Spinal cord (tissue), 10 donors: ENCODE measurements around the gene FBXO44. TPM values are rescaled to one million over a fixed set of nuclear protein-coding genes. Genes with fewer than 3 reads are reported as not detected.

Experiments
- DNase-seq, 6 donors: peaks; one replicate each; pipeline versions ENCODE4 v3.0.0 to v3.0.0-alpha.2; 2013 to 2015; ENCODE audit warnings: low spot score in 6 of 6, low read depth in 4 of 6
- H3K27ac ChIP-seq: one replicate; pipeline ENCODE4 v1.5.1; 2013; ENCODE audit warnings: low read depth, low read length, control low read depth
- H3K27me3 ChIP-seq: one replicate; pipeline ENCODE4 v1.6.1; 2013; ENCODE audit warnings: low read length; ENCODE audit not compliant: control insufficient read depth, insufficient read depth
- H3K36me3 ChIP-seq: one replicate; pipeline ENCODE4 v1.6.1; 2013; ENCODE audit warnings: low read length; ENCODE audit not compliant: control insufficient read depth, insufficient read depth
- H3K4me1 ChIP-seq: one replicate; pipeline ENCODE4 v1.6.1; 2013; ENCODE audit warnings: low read length; ENCODE audit not compliant: control insufficient read depth, insufficient read depth
- H3K4me3 ChIP-seq: one replicate; pipeline ENCODE4 v1.5.1; 2013; ENCODE audit warnings: low read depth, low read length, control low read depth
- H3K9me3 ChIP-seq: one replicate; pipeline ENCODE4 v1.6.1; 2013; ENCODE audit warnings: low read length; ENCODE audit not compliant: control insufficient read depth, insufficient read depth
- WGBS: methylation state at CpG from one replicate; pipeline ENCODE4 v1.1.5; 2013; ENCODE audit warnings: missing lambda C conversion rate; ENCODE audit not compliant: insufficient coverage; 5-methylcytosine and 5-hydroxymethylcytosine counted together
- polyA plus RNA-seq, 2 donors: library from polyadenylated mRNA; unstranded; fragments of 120-200 nt; gene quantifications; one replicate each; pipeline ENCODE4 v1.2.1, GENCODE V29; 2013; ENCODE audit not compliant: insufficient read length in 2 of 2
- total RNA-seq, 2 donors: library from RNA; depleted of rRNA in 1 of 2; stranded (reverse); fragments of 120-200 nt in 1 of 2; fragments of >200 nt in 1 of 2; gene quantifications; one replicate each; pipeline versions ENCODE4 v1.2.3 to v1.2.4, GENCODE V29; 2013 to 2014
- donor health status: healthy.

Gene FBXO44
- total and polyA plus RNA-seq, 4 donors = 33.3 to 136 (median 79.6) TPM

DNA sequence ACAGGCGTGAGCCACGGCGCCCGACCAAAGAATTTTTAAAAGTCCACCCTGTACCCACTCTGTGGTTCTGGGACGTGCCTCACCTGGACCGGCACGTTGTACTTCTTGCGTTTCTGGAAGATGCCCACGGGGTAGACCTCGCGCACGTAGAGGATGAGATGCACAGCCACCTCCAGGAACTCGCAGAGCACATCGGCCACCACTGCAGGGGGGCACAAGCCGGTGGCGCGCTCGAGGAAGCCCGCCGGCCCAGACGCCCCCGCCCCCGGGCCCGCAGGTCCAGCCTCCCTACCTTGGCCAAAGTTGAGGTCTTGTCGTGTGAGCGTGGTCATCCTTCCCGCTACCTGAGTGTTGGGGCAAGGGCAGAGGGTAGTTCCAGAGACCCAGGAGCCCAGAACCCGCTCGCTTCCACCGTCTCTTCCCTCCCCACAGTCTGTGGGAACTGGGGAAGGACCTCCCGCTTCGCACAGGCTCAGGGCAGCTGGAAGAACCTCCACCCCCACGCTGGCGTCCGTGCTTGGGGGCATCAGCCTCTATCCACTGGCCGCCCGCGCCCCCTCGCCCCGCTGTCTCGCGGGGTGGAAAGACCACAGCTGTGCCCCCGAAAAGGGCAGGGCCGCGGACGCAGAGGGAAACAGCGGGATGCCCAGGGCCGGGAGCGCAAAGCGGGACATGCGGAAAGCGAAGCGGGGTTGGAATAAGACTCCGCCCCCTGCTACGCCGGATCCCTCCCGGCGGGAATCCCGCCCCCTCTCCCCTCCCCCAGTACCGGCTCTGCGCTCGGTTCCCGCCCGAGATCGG is 25.8 kb downstream of the FBXO44 start:
- no peak for DNase-seq
- peak overlapping the region; percentile 86 for H3K4me3 ChIP-seq

DNA sequence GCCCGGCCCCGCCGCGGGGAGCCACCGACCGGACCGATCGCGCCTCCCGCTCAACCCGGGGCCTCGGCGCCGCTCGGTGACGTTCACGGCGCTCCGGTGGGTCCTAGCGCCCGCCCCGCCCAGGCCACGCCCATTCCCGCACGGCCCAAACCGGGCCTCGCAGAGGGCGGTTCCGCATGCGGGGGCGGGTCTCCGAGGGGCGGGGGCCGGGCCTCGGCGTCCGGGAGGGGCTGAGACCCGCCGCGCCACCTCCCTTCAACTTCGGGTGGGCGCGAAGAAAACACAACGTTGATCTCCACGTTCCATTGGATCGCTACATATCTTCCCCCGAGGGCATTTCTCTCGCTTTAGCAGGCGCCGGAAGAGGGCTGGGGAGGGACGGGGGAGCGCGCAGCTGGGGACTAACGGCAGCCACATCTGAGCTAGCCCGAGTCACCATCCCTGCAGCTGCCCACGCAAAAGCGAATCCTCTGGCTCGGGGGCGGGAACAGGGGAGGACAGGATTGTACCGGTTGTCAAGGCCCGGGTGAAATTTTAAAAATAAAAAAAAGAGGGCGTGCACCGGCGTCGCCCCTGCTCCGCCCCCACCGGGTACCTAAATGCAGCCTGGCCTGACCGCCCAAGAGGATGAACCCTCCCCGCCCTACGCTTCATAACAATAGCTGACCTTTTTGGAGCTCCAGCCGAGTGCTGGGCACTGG is 26.5 kb downstream of the FBXO44 start, which contains the start of gene MAD2L2:
TSS of gene MAD2L2 (minus strand) at position 78 of the 701 bp plus-strand sequence. CDS start 547 bp downstream, outside the sequence.
- Histone ChIP-seq H3K27me3 (no peaks in the 10 kb centered on the region), H3K4me3 (peak within 1 kb of the TSS; percentile 86), H3K27ac (peak within 1 kb of the TSS; percentile 47), H3K36me3 (peaks cover 16% of the 10 kb centered on the region), H3K9me3 (no peaks in the 10 kb centered on the region), H3K4me1 (peaks cover 20% of the 10 kb centered on the region)
- WGBS = under 1% methylated on average over 62 of the region's 71 CpGs
- peak in 4 of 6 donors; percentile 67 to 95 (median 87) for DNase-seq

More for the DNA sequence above, 25.8 kb downstream of the FBXO44 start:
- Histone ChIP-seq H3K4me1 (peaks cover 20% of the 10 kb centered on the region), H3K36me3 (peaks cover 23% of the 10 kb centered on the region), H3K27ac (peak overlapping the region; percentile 16), H3K9me3 (no peaks in the 10 kb centered on the region), H3K27me3 (no peaks in the 10 kb centered on the region)
- WGBS = 5% methylated on average over 61 of the region's 65 CpGs

DNA sequence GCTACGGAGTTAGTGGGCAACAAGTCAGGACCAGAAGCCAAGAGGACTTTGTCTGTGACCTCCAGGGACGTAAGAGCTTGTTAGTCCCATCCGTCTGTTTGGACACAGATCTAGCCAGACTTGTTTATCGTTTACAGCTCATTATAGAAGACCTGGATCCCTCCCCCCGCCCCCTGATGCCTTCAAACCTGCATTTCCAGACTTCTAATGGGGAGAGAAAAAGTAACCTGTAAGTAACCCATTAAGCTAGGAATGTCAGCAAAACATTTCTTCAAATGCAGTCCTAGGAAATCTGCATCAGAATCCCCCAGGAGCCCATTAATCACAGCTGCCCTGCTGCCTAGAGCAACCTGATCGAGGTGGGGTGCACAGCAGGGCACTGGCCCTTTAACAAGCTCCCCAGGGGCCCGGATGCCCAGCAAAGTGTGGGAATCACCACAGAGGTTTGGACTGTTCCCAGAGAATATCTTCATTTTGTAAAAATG is 27.7 kb downstream of the FBXO44 start:
- Histone ChIP-seq H3K4me3 (no peak overlapping the region), H3K27ac (no peak overlapping the region)

DNA sequence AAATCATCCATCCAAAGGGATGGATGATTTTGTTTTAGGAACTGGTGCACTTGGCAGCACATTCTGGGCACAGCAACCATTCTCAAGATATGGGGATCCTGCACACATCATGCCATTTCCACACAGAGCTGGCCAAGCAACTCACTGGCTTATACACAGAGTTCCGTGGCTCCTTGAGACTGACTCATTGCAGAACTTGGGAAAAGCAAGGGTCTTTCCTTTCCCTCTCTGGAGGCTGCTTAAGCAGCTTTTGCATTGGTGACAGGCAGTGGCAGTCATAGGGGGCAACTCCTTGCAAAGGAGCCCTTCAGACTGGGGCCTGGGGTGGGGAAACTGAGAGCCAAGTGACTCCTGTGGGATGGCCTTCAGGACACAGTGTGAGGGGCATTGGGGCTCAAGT is 28.1 kb downstream of the FBXO44 start:
- 50% methylated on average over 1 of the region's 1 CpG for WGBS
- Histone ChIP-seq H3K27me3 (no peaks in the 10 kb centered on the region), H3K4me1 (peaks cover 20% of the 10 kb centered on the region), H3K9me3 (no peaks in the 10 kb centered on the region), H3K4me3 (no peak overlapping the region), H3K36me3 (no peaks in the 10 kb centered on the region), H3K27ac (no peak overlapping the region)
- no peak for DNase-seq

More for the DNA sequence above, 27.7 kb downstream of the FBXO44 start:
- Histone ChIP-seq H3K4me1 (peaks cover 20% of the 10 kb centered on the region), H3K9me3 (no peaks in the 10 kb centered on the region), H3K36me3 (peaks cover 5% of the 10 kb centered on the region), H3K27me3 (no peaks in the 10 kb centered on the region)
- WGBS = 37% methylated on average over 5 of the region's 7 CpGs
- DNase-seq = no peak

DNA sequence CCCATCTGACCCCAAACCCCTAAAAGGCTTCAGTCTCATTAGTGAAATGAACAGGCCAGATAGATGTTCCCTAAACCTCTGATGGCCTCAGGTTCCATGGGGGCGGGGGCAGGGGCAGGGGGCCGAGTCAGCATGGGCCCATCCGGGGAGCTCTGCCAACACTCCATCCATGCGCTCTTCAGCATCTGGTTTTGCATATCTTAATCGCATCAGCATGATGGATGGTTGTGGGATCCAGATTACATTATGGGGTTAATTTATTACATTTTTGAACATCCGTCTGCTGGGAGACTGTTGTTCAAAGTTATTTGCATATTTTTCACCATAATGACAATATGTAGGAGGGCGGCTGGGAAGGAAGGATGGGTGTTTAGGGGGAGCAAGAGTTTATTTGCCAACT is 29.4 kb downstream of the FBXO44 start:
- H3K9me3 ChIP-seq = no peaks in the 10 kb centered on the region
- H3K27me3 ChIP-seq = no peaks in the 10 kb centered on the region
- no peak overlapping the region for H3K27ac ChIP-seq
- H3K36me3 ChIP-seq = no peaks in the 10 kb centered on the region
- DNase-seq = peak in 1 of 6 donors; percentile 41
- H3K4me3 ChIP-seq = no peak overlapping the region
- WGBS = 57% methylated on average over 1 of the region's 7 CpGs
- H3K4me1 ChIP-seq = peaks cover 23% of the 10 kb centered on the region

DNA sequence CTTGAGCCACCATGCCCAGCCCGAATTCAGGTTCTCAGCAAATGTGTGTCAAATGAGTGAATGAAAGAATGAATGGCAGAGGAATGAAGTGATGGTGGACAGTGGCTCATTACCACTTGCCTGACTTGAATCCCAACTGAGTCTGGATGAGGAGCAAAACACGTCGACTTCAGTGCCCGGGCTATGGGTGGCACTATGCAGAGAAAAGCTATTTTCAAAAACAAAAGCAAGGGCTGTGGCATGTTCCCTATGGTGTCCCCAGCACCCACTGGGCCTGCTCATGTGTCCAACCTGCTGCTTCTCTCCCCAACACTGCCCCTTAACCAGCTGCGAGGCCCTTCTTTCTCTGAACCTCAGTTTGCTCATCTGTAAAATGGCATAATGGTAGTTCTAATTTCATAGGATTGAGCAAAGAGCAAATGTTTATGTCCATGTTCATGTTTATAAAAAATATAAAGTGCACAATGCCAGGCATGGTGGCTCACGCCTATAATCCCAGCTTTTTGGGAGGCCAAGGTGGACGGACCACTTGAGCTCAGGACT is 30.6 kb downstream of the FBXO44 start:
- DNase-seq = no peak
- 83% methylated on average over 4 of the region's 7 CpGs for WGBS
- no peaks in the 10 kb centered on the region for H3K9me3 ChIP-seq
- no peak overlapping the region for H3K27ac ChIP-seq
- H3K27me3 ChIP-seq = peaks cover 1% of the 10 kb centered on the region
- peaks cover 16% of the 10 kb centered on the region for H3K4me1 ChIP-seq
- no peak overlapping the region for H3K4me3 ChIP-seq
- H3K36me3 ChIP-seq = no peaks in the 10 kb centered on the region

DNA sequence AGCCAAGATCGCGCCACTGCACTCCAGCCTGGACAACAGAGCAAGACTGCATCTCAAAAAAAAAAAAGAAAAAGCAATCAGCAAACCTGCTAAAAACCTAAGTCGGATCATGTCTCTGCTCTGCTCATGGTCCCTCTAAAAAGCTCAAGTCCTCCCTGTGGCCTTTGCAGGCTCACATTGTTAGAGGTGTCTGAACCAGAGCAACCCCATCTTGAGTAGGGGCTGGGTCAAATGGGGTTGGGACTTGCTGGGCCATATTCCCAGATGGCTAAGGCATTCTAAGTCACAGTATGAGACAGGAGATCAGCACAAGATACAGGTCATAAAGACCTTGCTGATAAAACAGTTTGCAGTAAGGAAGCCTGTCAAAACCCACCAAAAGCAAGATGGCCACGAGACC is 33.8 kb downstream of the FBXO44 start:
- Histone ChIP-seq H3K27ac (no peak overlapping the region), H3K4me1 (peaks cover 22% of the 10 kb centered on the region), H3K27me3 (peaks cover 21% of the 10 kb centered on the region), H3K9me3 (no peaks in the 10 kb centered on the region), H3K4me3 (no peak overlapping the region), H3K36me3 (no peaks in the 10 kb centered on the region)
- WGBS = 96% methylated on average over 4 of the region's 4 CpGs
- no peak for DNase-seq

DNA sequence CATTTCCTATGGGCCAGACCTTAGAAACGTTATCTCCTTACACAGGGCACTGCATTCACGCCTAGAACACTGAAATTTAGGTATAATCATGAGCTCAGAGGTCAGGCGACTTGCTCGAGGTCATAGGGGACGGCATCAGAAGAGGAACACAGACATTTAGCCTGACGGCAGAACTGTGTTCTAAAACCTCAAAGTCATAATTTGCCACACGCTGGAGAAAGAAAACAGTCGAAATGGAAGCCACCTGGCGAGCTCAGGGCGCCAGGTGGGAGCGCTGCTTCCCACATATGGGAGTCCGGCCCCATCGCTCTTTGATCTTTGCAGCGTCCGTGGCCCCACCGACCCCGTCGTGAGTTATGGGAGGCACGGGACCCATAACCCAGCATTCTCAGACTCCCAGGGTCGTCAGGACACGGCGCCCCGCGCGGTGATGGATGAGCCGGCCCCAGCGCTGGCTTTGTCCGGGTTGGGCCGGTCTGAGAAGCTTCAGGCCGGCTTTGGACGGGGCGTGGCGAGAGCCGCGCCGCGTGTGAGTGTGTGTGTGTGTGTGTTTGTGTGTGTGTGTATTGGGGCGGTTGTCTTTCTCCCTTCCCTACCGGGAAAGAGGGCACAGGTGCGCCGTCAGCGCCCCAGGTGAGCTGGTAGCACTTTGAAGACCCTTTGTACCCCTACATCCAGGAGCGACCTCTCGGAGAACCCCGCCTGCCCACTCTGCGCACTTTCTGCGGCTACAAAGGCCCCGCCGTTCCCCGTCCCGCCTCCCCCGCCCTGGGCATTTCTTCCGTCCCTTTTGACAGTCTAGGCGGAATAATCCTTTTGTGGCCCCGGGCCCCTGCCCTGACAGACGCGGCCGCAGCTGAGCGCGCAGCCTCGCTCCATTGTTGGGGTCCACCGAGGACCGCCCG is 36.0 kb downstream of the FBXO44 start:
- Histone ChIP-seq H3K36me3 (no peaks in the 10 kb centered on the region), H3K27me3 (peaks cover 27% of the 10 kb centered on the region), H3K4me1 (peaks cover 29% of the 10 kb centered on the region), H3K9me3 (no peaks in the 10 kb centered on the region), H3K4me3 (peak overlapping the region; percentile 51), H3K27ac (no peak overlapping the region)
- 3% methylated on average over 56 of the region's 64 CpGs for WGBS
- peak in 2 of 6 donors; percentile 72 to 73 for DNase-seq
